GM12878 (cell line): ENCODE data around the gene PRDM1. TPM values are rescaled to one million over a fixed set of nuclear protein-coding genes. Genes with fewer than 3 reads are reported as not detected.

Experiments
- ATAC-seq: fragments of 200-7000 bp; cut with Tn5 transposase; 3 replicates; pipeline ENCODE4 v1.9.1; 2020; ENCODE audit warnings: mild to moderate bottlenecking, moderate library complexity
- BruUV-seq: library from RNA; stranded (reverse); fragments of 400-500 nt; replicated peaks from 2 replicates; lab custom pipeline; 2021; lab: Mats Ljungman, UMichigan
- CTCF ChIA-PET: fragments of 300-600 bp; sonication (Branson Sonifier 250); formaldehyde crosslinking; extraction: SDS; loops from one replicate; lab custom pipeline; 2021; ENCODE audit warnings: inconsistent platforms; lab: Yijun Ruan, JAX
- POLR2A ChIA-PET: fragments of 350-600 bp; formaldehyde crosslinking; extraction: SDS; loops from one replicate; lab custom pipeline; 2021; ENCODE audit warnings: inconsistent platforms; lab: Charles Lee
- RAD21 ChIA-PET: fragments of 300-600 bp; sonication (Branson Sonifier 250); formaldehyde crosslinking; loops from one replicate; lab custom pipeline; 2023; ENCODE audit warnings: antibody characterized with exemption; ENCODE audit not compliant: unreplicated experiment; lab: Charles Lee
- SMC1A ChIA-PET: fragments of 300-600 bp; sonication (Branson Sonifier 250); formaldehyde crosslinking; loops from one replicate; lab custom pipeline; 2023; ENCODE audit not compliant: unreplicated experiment, uncharacterized antibody; lab: Charles Lee
- DNase-seq: peaks from one replicate; pipeline ENCODE4 v3.0.0-alpha.2; 2011; ENCODE audit warnings: low read depth, low spot score
- FAIRE-seq: peaks from 3 replicates; lab custom pipeline; 2011; peaks lifted over from hg19 to GRCh38; lab: Jason Lieb, UNC
- H2AFZ ChIP-seq: 2 replicates; pipeline ENCODE4 v1.6.0; 2011; ENCODE audit warnings: low read depth, low read length, control low read depth; ENCODE audit not compliant: control insufficient read depth
- H3K27ac ChIP-seq: 2 replicates; pipeline ENCODE4 v1.5.1; 2011; ENCODE audit warnings: control low read depth; ENCODE audit not compliant: control insufficient read depth, insufficient read depth
- H3K27me3 ChIP-seq, 2 experiments: replicated peaks in 1 of 2; 2 replicates each; pipeline versions ENCODE4 v1.6.0 to v1.6.1; 2011; ENCODE audit warnings: low read length in 1 of 2; ENCODE audit not compliant: control insufficient read depth in 2 of 2, insufficient read depth in 2 of 2
- H3K36me3 ChIP-seq, 2 experiments: 2 replicates each; pipeline ENCODE4 v1.5.1; 2011; ENCODE audit warnings: low read length in 1 of 2; ENCODE audit not compliant: control insufficient read depth in 2 of 2, insufficient read depth in 2 of 2
- H3K4me1 ChIP-seq: 2 replicates; pipeline ENCODE4 v1.6.1; 2011; ENCODE audit warnings: mild to moderate bottlenecking, low read length, moderate library complexity, mixed read lengths; ENCODE audit not compliant: control insufficient read depth, insufficient read depth
- H3K4me2 ChIP-seq: 2 replicates; pipeline ENCODE4 v1.6.0; 2011; ENCODE audit warnings: control low read depth; ENCODE audit not compliant: control insufficient read depth, insufficient read depth
- H3K4me3 ChIP-seq: fragments of 200-600 bp; sonication (generic); 2 replicates; pipeline ENCODE4 v1.5.1; 2016
- H3K79me2 ChIP-seq: 2 replicates; pipeline ENCODE4 v1.6.0; 2011; ENCODE audit warnings: low read length; ENCODE audit not compliant: control insufficient read depth, insufficient read depth
- H3K9ac ChIP-seq: 2 replicates; pipeline ENCODE4 v1.8.0; 2011; ENCODE audit warnings: low read length, control low read depth, mixed read lengths; ENCODE audit not compliant: control insufficient read depth, insufficient read depth
- H3K9me3 ChIP-seq: replicated peaks from 3 replicates; pipeline ENCODE4 v1.5.1; 2011; ENCODE audit warnings: mild to moderate bottlenecking, low read length; ENCODE audit not compliant: control insufficient read depth, insufficient read depth
- H4K20me1 ChIP-seq: 2 replicates; pipeline ENCODE4 v1.6.0; 2011; ENCODE audit not compliant: control insufficient read depth, insufficient read depth
- CEBPZ ChIP-seq: fragments of 150-350 bp; IDR thresholded peaks from 2 replicates; pipeline ENCODE4 v1.6.1; 2016; ENCODE audit warnings: low read depth, low read length
- CHD4 ChIP-seq: fragments of 200-600 bp; sonication (generic); IDR thresholded peaks from 2 replicates; pipeline ENCODE4 v1.6.1; 2016; ENCODE audit warnings: mild to moderate bottlenecking
- CTCF ChIP-seq, 3 experiments: IDR thresholded peaks in 2 of 3; conservative IDR thresholded peaks in 1 of 3; 2 replicates each; pipeline ENCODE4 v1.5.1; 2011; ENCODE audit warnings: low read depth in 3 of 3, low read length in 3 of 3, mild to moderate bottlenecking in 3 of 3, control low read depth in 2 of 3, moderate library complexity in 2 of 3, inconsistent platforms in 1 of 3, mixed read lengths in 1 of 3; ENCODE audit not compliant: control insufficient read depth in 2 of 3, insufficient read depth in 1 of 3; ENCODE audit errors: extremely low read depth in 1 of 3
- EED ChIP-seq: sonication (generic); IDR thresholded peaks from 2 replicates; pipeline ENCODE4 v1.6.1; 2016; ENCODE audit warnings: antibody characterized with exemption, low read depth
- FOS ChIP-seq: IDR thresholded peaks from 3 replicates; pipeline ENCODE4 v1.6.1; 2011; ENCODE audit warnings: borderline replicate concordance; ENCODE audit not compliant: insufficient read length; ENCODE audit errors: extremely low read depth
- IRF4 ChIP-seq: IDR thresholded peaks from 2 replicates; pipeline ENCODE4 v1.6.1; 2011; ENCODE audit warnings: low read depth, low read length
- POLR2A ChIP-seq: IDR thresholded peaks from 2 replicates; pipeline ENCODE4 v1.6.1; 2011; ENCODE audit warnings: low read depth, mild to moderate bottlenecking, low read length
- POLR2AphosphoS5 ChIP-seq: IDR thresholded peaks from 2 replicates; pipeline ENCODE4 v1.6.1; 2011; ENCODE audit warnings: mild to moderate bottlenecking, low read length, inconsistent platforms
- POU2F2 ChIP-seq: IDR thresholded peaks from 3 replicates; pipeline ENCODE4 v1.6.1; 2011; ENCODE audit warnings: low read depth, mild to moderate bottlenecking, low read length, borderline replicate concordance
- RBBP5 ChIP-seq: fragments of 200-600 bp; sonication (generic); conservative IDR thresholded peaks from 2 replicates; pipeline ENCODE4 v1.6.1; 2016
- SIN3A ChIP-seq: IDR thresholded peaks from 2 replicates; pipeline ENCODE4 v1.6.1; 2012; ENCODE audit warnings: low read depth, low read length, improper control_type of control experiment
- ZBTB40 ChIP-seq: fragments of 450-650 bp; IDR thresholded peaks from 2 replicates; pipeline ENCODE4 v1.6.1; 2016; ENCODE audit warnings: mild to moderate bottlenecking, moderate library complexity, borderline replicate concordance
- ZZZ3 ChIP-seq: IDR thresholded peaks from 2 replicates; pipeline ENCODE4 v1.6.1; 2011; ENCODE audit warnings: low read depth; ENCODE audit not compliant: control insufficient read depth, insufficient read length
- WGBS: methylation state at CpG from one replicate; pipeline ENCODE4 v1.1.6; 2016; ENCODE audit warnings: low lambda C conversion rate; ENCODE audit not compliant: insufficient replicate concordance, insufficient coverage; ENCODE audit errors: missing lambda C conversion rate; 5-methylcytosine and 5-hydroxymethylcytosine counted together
- in situ Hi-C: fragments of 300-500 bp; cut with MboI; formaldehyde crosslinking; loops from 9 replicates; pipeline ENCODE4 v1.14.3; 2018; ENCODE audit warnings: mixed read lengths
- intact Hi-C: fragments of 100-400 bp; cut with micrococcal nuclease; formaldehyde crosslinking; loops from one replicate; pipeline ENCODE4 v1.14.2; 2022; ENCODE audit not compliant: unreplicated experiment
- polyA plus RNA-seq, 11 experiments: library from polyadenylated mRNA; depleted of rRNA in 4 of 11; unstranded in 6 of 11; stranded (reverse) in 5 of 11; fragments of >200 nt; fragmentation: Nextera tagmentation in 4 of 11; fragmentation: Illumina TruSeq in 1 of 11; extraction: Ambion mirVana in 4 of 11; extraction: Trizol in 1 of 11; gene quantifications; 1 replicate in 1 of 11; 2 replicates in 10 of 11; pipeline versions ENCODE4 v1.2.1 to v1.2.3, GENCODE V29; 2011 to 2016; ENCODE audit warnings: inconsistent platforms in 2 of 11, missing spikeins in 2 of 11, low read depth in 1 of 11
- total RNA-seq, 4 experiments: library from RNA; depleted of rRNA in 3 of 4; stranded (reverse); fragments of >200 nt in 3 of 4; fragmentation: Illumina TruSeq in 1 of 4; extraction: Trizol in 1 of 4; gene quantifications; 2 replicates each; pipeline versions ENCODE4 v1.2.1 to v1.2.3, GENCODE V29; 2013 to 2021

The PRDM1 gene
- total and polyA plus RNA-seq, 10 of the 15 experiments (the other 5 are each of a cell fraction or from before 2014, with no cell fraction given), result 1.9 to 15.8 (median 4.1) TPM

- peaks cover 31% of the 10 kb centered on the region for H3K79me2 ChIP-seq
- peaks cover 48% of the 10 kb centered on the region for H3K4me1 ChIP-seq
- ChIA-PET RAD21 (interaction anchor here (3.7 to 5.8 kb wide), 2 partner anchors 11 to 122 kb away, joined by 18 to 37 read pairs; no protein-coding TSS in a partner anchor), SMC1A (interaction anchor here (1.1 to 6.1 kb wide), 8 partner anchors 8 to 670 kb away, joined by 3 to 51 read pairs (median 4); no protein-coding TSS in a partner anchor), POLR2A (interaction anchor here (0.5 to 1.4 kb wide), 2 partner anchors 81 to 226 kb away, joined by 3 read pairs; no protein-coding TSS in a partner anchor), CTCF (interaction anchor here (0.7 to 3.2 kb wide), 2 partner anchors 58 to 122 kb away, joined by 3 to 19 read pairs; no protein-coding TSS in a partner anchor)
- intact Hi-C loops (loop anchor here (5.0 kb wide), 1 partner anchor 453 kb away; no protein-coding TSS in a partner anchor), in situ Hi-C loops (loop anchor here (10.0 kb wide), 1 partner anchor 64 kb away; no protein-coding TSS in a partner anchor)
- peak overlapping the region; percentile 58 for H3K4me3 ChIP-seq
- no peak overlapping the region for H2AFZ ChIP-seq
- FAIRE-seq (no peak), DNase-seq (no peak), ATAC-seq (no peak)
- no peaks in the 10 kb centered on the region; the same call in 1 of the 3 replicates for H3K9me3 ChIP-seq
- H3K9ac ChIP-seq, result peak overlapping the region; percentile 59
- peaks cover 1 to 11% of the 10 kb centered on the region in 2 experiments; a peak in 2 of 4 replicates for H3K36me3 ChIP-seq
- no peaks in the 10 kb centered on the region for H3K27me3 ChIP-seq
- BruUV-seq, result no TSS peak
- peaks cover under 1% of the 10 kb centered on the region; the same call in 1 of the 2 replicates for H4K20me1 ChIP-seq
- 75% methylated on average over 9 of the region's 9 CpGs for WGBS
- H3K4me2 ChIP-seq, result peak overlapping the region; percentile 19
- H3K27ac ChIP-seq, result peak overlapping the region; percentile 14; the same call in 1 of the 2 replicates
- TF ChIP-seq ZBTB40, result no peak
- no peak for TF ChIP-seq CTCF (IDR thresholded peaks at IDR 0.05 in 2 of 3, conservative IDR thresholded peaks at IDR 0.05 in 1 of 3; ENCODE audit: control insufficient read depth in 2 of 3, extremely low read depth in 1 of 3, insufficient read depth in 1 of 3, low read depth in 3 of 3, low read length in 3 of 3)
- no peak for TF ChIP-seq RBBP5
- TF ChIP-seq CEBPZ, result no peak
- no peak for TF ChIP-seq FOS
- TF ChIP-seq POU2F2, result peak; percentile 11; the same call in 1 of the 3 replicates
- TF ChIP-seq CHD4, result 0 out of 2 replicates have a peak, but pooled peaks have one; percentile 2
- 0 out of 2 replicates have a peak, but pooled peaks have one; percentile 20 for TF ChIP-seq POLR2A
- no peak for TF ChIP-seq ZZZ3
- TF ChIP-seq EED, result no peak
- no peak for TF ChIP-seq SIN3A
- 0 out of 2 replicates have a peak, but pooled peaks have one; percentile 43 for TF ChIP-seq POLR2AphosphoS5
- TF ChIP-seq IRF4, result no peak
Measured at GRCh38 chr6:106100755-106101154, 14.6 kb downstream of the PRDM1 start.
